SU-DHL-6 (cell line): ENCODE measurements around the gene KCNH4.

Source experiments
- EZH2phosphoT487 ChIP-seq: fragments of 200-600 bp; sonication (generic), shearing (Covaris generic); conservative IDR thresholded peaks from 2 replicates; pipeline ENCODE4 v1.6.1; 2018; ENCODE audit warnings: mild to moderate bottlenecking, antibody characterized with exemption, low read length, moderate library complexity, mixed read lengths
- TF ChIP-seq, protein P1 (sequence below): fragments of 200-600 bp; sonication (generic); IDR thresholded peaks from one replicate; pipeline ENCODE4 v1.5.1; 2017; ENCODE audit warnings: antibody characterized with exemption, mild to moderate bottlenecking, low read length, moderate library complexity; ENCODE audit not compliant: insufficient read depth, poor library complexity, severe bottlenecking

DNA sequence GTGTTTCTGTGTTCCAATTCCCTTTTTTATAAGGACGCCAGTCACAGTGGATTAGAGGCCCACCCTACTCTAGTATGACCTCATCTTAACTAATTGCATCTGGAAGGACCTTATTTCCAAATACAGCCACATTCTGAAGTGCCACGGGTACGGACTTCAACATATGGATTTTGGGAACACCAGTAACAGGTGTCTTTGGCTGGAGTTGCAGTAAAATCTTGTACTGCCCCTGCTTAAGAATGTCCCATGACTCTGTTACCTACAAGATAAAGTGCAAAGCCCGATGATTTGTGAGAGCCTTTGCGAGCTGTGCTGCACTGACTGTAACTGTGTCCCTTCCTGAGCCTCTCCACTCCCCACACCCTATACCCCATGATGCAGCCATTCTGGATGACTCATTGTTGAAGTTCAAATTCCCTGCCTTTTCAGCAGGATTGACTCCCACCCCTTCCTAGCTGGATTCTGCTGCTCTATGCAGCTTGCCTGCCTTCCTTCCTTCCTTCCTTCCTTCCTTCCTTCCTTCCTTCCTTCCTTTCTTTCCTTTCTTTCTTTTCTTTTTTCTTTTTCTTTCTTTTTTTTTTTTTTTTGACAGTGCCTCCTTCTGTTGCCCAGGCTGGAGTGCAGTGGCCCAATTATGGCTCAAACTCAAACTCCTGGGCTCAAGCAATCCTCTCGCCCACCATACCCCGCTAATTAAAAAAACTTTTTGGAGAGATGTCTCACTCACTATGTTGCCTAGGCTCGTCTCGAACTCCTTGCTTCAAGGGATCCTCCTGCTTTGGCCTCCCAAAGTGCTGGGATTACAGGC lies 2.2 kb upstream of the KCNH4 start:
- TF ChIP-seq, protein P1, sequence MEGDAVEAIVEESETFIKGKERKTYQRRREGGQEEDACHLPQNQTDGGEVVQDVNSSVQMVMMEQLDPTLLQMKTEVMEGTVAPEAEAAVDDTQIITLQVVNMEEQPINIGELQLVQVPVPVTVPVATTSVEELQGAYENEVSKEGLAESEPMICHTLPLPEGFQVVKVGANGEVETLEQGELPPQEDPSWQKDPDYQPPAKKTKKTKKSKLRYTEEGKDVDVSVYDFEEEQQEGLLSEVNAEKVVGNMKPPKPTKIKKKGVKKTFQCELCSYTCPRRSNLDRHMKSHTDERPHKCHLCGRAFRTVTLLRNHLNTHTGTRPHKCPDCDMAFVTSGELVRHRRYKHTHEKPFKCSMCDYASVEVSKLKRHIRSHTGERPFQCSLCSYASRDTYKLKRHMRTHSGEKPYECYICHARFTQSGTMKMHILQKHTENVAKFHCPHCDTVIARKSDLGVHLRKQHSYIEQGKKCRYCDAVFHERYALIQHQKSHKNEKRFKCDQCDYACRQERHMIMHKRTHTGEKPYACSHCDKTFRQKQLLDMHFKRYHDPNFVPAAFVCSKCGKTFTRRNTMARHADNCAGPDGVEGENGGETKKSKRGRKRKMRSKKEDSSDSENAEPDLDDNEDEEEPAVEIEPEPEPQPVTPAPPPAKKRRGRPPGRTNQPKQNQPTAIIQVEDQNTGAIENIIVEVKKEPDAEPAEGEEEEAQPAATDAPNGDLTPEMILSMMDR: no peak
- TF ChIP-seq EZH2phosphoT487: no peak
